ENCODE measurements around the gene MRFAP1. TPM values are rescaled to one million over a fixed set of nuclear protein-coding genes. Genes with fewer than 3 reads are reported as not detected.
A peak's percentile ranks its signal among the peaks of the same experiment; 100 is the strongest.

Gene MRFAP1
- total and polyA plus RNA-seq, 2 donors (not counting 1 experiment from before 2014, with no cell fraction given) = 54.8 to 113 TPM

GRCh38 chr4:6663596-6664393, 23.3 kb downstream of the MRFAP1 start:
- H3K36me3 ChIP-seq (replicated peaks in 1 of 2; ENCODE audit: control extremely low read depth in 1 of 2, control insufficient read depth in 1 of 2, extremely low read depth in 1 of 2, insufficient read depth in 2 of 2, low read length in 1 of 2) = no peaks in the 10 kb centered on the region
- peak overlapping the region; percentile 59 for H3K4me2 ChIP-seq (replicated peaks; ENCODE audit: low read depth, low read length, poor library complexity, severe bottlenecking)
- Mint-ChIP-seq H3K27me3 (peaks cover 27% of the 10 kb centered on the region), H3K9me3 (ENCODE audit: insufficient read depth) (no peaks in the 10 kb centered on the region), H3K4me1 (peaks cover under 1% of the 10 kb centered on the region), H3K27ac (no peak overlapping the region), H3K4me3 (no peak overlapping the region)
- CTCF ChIA-PET = interaction anchor here (0.6 to 1.3 kb wide), 3 partner anchors 11 to 210 kb away, joined by 4 to 5 read pairs (median 4); no protein-coding TSS in a partner anchor
- peak overlapping the region; percentile 27 for H2AFZ ChIP-seq (ENCODE audit: insufficient read depth, low read depth, low read length, poor library complexity, severe bottlenecking)
- WGBS (ENCODE audit: insufficient coverage) = 24% methylated on average over 55 of the region's 55 CpGs
- H3K4me1 ChIP-seq (ENCODE audit: control insufficient read depth in 2 of 2, insufficient read depth in 2 of 2, low read length in 2 of 2) = peaks cover 17 to 20% of the 10 kb centered on the region in 2 donors
- peaks cover 0 to 15% (median 0%) of the 10 kb centered on the region in 3 donors for H3K9me3 ChIP-seq (ENCODE audit: control extremely low read depth in 1 of 3, control insufficient read depth in 2 of 3, insufficient read depth in 1 of 3, low read length in 2 of 3)
- peak overlapping the region; percentile 21 for H3K9ac ChIP-seq (ENCODE audit: low read length)
- H4K20me1 ChIP-seq (ENCODE audit: control insufficient read depth, insufficient read depth, low read length, poor library complexity, severe bottlenecking) = no peaks in the 10 kb centered on the region
- TF ChIP-seq CTCF (IDR thresholded peaks at IDR 0.05) (no peak), EZH2 (IDR thresholded peaks at IDR 0.05; ENCODE audit: borderline replicate concordance, insufficient read depth, low read depth, low read length, poor library complexity, severe bottlenecking) (no peak)
- ATAC-seq (ENCODE audit: low read depth) (no peak), DNase-seq (no peak)
- H3K27ac ChIP-seq (ENCODE audit: low read length in 2 of 2) = no peak overlapping the region
- no peaks in the 10 kb centered on the region for H3K79me2 ChIP-seq (ENCODE audit: control insufficient read depth, insufficient read depth, low read length)
- peaks cover 0 to 48% (median 25%) of the 10 kb centered on the region in 4 experiments for H3K27me3 ChIP-seq (replicated peaks in 1 of 4; ENCODE audit: control extremely low read depth in 1 of 4, control insufficient read depth in 3 of 4, insufficient read depth in 4 of 4, low read length in 3 of 4)
- intact Hi-C loops (cut with micrococcal nuclease) = no loop called here
- POLR2A ChIA-PET = no interaction called here
- peak overlapping the region in 2 of 5 experiments; percentile 27 to 30 for H3K4me3 ChIP-seq (ENCODE audit: control extremely low read depth in 1 of 5, extremely low read depth in 1 of 5, insufficient read depth in 1 of 5, low read depth in 2 of 5, low read length in 4 of 5)

- DNase-seq (no peak), ATAC-seq (ENCODE audit: low read depth) (no peak)
- H4K20me1 ChIP-seq (ENCODE audit: control insufficient read depth, insufficient read depth, low read length, poor library complexity, severe bottlenecking) = no peaks in the 10 kb centered on the region
- Mint-ChIP-seq H3K27ac (no peak overlapping the region), H3K4me1 (no peaks in the 10 kb centered on the region), H3K27me3 (peaks cover 20% of the 10 kb centered on the region), H3K9me3 (ENCODE audit: insufficient read depth) (no peaks in the 10 kb centered on the region), H3K4me3 (no peak overlapping the region)
- intact Hi-C loops (cut with micrococcal nuclease) = no loop called here
- H3K4me2 ChIP-seq (replicated peaks; ENCODE audit: low read depth, low read length, poor library complexity, severe bottlenecking) = no peak overlapping the region
- no peak overlapping the region for H3K27ac ChIP-seq (ENCODE audit: low read length in 2 of 2)
- no peak for TF ChIP-seq EZH2 (IDR thresholded peaks at IDR 0.05; ENCODE audit: borderline replicate concordance, insufficient read depth, low read depth, low read length, poor library complexity, severe bottlenecking)
- TF ChIP-seq CTCF (IDR thresholded peaks at IDR 0.05) = no peak
- H3K4me1 ChIP-seq (ENCODE audit: control insufficient read depth in 2 of 2, insufficient read depth in 2 of 2, low read length in 2 of 2) = peaks cover 10 to 17% of the 10 kb centered on the region in 2 donors
- H3K9ac ChIP-seq (ENCODE audit: low read length) = no peak overlapping the region
- no peaks in the 10 kb centered on the region for H3K36me3 ChIP-seq (replicated peaks in 1 of 2; ENCODE audit: control extremely low read depth in 1 of 2, control insufficient read depth in 1 of 2, extremely low read depth in 1 of 2, insufficient read depth in 2 of 2, low read length in 1 of 2)
- POLR2A ChIA-PET = no interaction called here
- WGBS (ENCODE audit: insufficient coverage) = 100% methylated on average over 6 of the region's 9 CpGs
- no peaks in the 10 kb centered on the region for H3K79me2 ChIP-seq (ENCODE audit: control insufficient read depth, insufficient read depth, low read length)
- H3K27me3 ChIP-seq (replicated peaks in 1 of 4; ENCODE audit: control extremely low read depth in 1 of 4, control insufficient read depth in 3 of 4, insufficient read depth in 4 of 4, low read length in 3 of 4) = peaks cover 0 to 41% (median 21%) of the 10 kb centered on the region in 4 experiments
- no peak overlapping the region for H3K4me3 ChIP-seq (ENCODE audit: control extremely low read depth in 1 of 5, extremely low read depth in 1 of 5, insufficient read depth in 1 of 5, low read depth in 2 of 5, low read length in 4 of 5)
- H2AFZ ChIP-seq (ENCODE audit: insufficient read depth, low read depth, low read length, poor library complexity, severe bottlenecking) = no peak overlapping the region
- CTCF ChIA-PET = no interaction called here
- H3K9me3 ChIP-seq (ENCODE audit: control extremely low read depth in 1 of 3, control insufficient read depth in 2 of 3, insufficient read depth in 1 of 3, low read length in 2 of 3) = peaks cover 0 to 15% (median 0%) of the 10 kb centered on the region in 3 donors
Observed at GRCh38 chr4:6665320-6665654, 24.8 kb downstream of the MRFAP1 start.

Measured in B cell (primary cell).